ENCODE results near the gene OTULIN.

OTULIN gene

GRCh38 chr5:14669415-14669814 lies 4.9 kb downstream of the OTULIN start:
- DNase-seq: no peak

GRCh38 chr5:14669975-14670374 lies 5.5 kb downstream of the OTULIN start:
- DNase-seq: peak; percentile 50

DNA sequence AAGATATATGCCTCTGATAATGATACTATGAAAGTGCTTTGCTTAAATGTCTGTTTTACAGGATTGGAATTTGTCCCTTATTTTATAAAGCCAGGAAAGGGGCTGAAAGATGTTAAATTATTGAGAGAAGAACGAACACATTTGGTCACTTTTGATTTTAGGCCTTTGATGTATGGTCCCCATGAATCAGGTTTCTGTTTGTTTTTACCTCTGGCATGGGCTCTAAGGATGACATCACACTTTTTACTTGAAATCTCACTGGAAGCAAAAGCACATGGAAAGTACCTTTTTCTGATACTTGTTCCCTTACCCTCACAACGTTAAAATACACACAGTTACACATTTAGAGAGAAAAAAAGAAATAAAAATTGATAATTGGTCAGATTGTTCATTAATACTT lies 6.9 kb downstream of the OTULIN start:
- peak; percentile 61 for DNase-seq

GRCh38 chr5:14672082-14672481 lies 7.6 kb downstream of the OTULIN start:
- DNase-seq: no peak

GRCh38 chr5:14672484-14673394 lies 8.2 kb downstream of the OTULIN start:
- DNase-seq: no peak

GRCh38 chr5:14673443-14673842 lies 8.9 kb downstream of the OTULIN start:
- no peak for DNase-seq

DNA sequence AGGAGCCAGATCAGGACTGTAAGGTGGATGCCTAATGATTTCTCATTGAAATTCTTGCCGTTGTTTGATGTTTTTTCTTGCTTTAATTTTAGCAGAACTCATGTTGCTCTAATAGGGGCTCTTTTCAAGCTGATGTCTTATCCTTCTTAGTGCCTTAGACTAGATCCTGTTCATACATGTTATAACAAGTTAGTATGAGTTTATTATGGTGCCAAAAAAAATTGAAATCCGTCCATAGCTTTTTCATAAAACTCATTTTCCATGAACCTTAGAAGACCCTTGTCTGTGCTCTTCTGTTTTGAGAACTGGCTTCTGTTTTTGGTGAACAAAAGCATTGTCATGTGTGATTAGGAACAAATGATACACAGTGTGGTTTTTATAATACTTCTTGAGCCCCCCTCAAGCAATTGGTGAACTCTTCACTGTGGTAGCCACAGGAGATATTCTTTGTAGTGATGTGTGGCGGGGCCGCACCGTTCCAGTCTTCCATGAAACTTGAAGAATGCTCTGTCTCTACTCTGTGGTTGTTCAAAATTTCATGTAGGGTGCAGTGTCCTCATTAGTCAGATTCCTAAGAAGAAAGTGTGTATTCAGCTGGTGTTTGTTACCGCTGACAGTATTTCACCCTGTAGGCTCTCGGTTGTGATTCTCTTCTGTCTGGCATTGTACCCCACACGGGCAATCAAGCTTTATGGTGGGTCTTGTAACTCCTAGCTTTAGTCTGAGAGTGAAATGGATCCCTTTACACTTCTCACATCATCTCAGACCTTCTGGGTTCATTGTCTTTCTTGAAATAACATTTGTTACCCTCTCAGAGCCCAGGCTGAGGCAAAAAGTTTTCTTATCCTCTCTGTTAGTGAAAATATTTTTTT lies 10.7 kb downstream of the OTULIN start:
- peak; percentile 13 for DNase-seq

- peak; percentile 42 for DNase-seq
Observed at GRCh38 chr5:14675865-14676300, 11.4 kb downstream of the OTULIN start.

DNA sequence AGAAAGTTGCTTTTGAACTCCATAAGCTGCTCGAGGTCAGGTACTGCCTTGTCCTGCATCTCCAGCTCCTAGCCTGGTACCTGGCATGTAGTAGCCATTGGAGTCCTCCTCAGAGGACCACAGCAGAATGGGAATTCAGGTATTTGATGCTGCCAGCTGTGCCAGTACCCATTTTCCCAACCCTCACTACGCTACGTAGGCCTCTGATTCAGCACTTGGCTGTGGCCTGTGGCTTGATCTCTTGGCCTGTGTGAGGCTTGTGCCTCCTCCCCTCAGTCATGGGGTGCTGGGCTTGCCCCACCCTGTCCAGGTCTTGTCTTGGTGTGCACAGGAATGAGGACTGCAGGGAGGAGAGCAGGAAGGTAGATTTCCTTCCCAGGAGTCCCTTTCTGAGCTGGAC lies 11.8 kb downstream of the OTULIN start:
- DNase-seq: peak; percentile 58

- DNase-seq: no peak
Observed at GRCh38 chr5:14678773-14679334, 14.3 kb downstream of the OTULIN start.

GRCh38 chr5:14679595-14679994 lies 15.1 kb downstream of the OTULIN start:
- DNase-seq: no peak

GRCh38 chr5:14681236-14681752 lies 16.8 kb downstream of the OTULIN start:
- no peak for DNase-seq

DNA sequence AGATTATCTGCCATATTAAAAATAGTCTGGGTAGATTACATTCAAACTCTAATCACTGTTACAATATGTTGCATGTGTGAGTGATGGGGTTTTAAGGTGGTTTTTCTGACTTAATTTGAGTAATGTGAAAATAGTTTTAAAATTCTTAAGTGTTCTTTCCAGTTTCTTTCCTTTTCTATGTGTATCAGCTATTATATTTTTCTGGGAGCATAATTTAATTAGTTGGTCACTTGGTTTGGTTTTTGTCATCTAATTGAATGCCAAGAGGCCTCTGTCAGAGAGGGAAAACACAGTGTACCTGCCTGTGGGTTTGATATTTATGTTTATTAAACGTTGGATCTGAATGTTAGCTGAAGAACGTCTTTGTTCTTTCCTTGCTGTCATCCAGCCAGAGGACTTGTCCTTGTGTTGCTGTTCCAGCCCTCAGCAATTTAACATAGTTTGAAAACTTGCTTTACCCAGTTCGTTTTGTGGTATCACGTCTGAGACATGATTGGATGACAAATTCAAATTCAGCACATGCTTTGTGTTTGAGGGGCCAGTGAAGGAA lies 19.5 kb downstream of the OTULIN start:
- no peak for DNase-seq

GRCh38 chr5:14684757-14685156 lies 20.2 kb downstream of the OTULIN start:
- DNase-seq: no peak

DNA sequence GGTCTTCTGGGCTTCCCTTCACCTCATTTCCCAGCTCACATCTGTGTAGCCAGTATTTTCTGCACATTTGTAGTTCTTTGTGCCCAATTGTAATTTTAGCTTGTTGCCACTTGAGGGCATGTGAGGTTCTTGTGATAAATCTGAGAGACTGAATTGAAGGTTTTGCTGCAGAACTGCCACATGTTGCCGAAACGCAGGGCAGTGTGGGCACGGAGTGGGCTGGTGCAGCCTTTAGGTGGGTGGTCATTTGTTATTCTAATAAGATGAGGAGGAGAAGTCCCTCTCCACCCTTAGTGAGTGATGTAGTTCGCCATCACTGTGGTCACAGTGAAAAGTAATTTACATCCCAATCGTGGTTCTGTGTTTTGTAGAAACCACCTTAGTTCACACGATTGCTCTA lies 21.2 kb downstream of the OTULIN start:
- peak; percentile 69 for DNase-seq

DNA sequence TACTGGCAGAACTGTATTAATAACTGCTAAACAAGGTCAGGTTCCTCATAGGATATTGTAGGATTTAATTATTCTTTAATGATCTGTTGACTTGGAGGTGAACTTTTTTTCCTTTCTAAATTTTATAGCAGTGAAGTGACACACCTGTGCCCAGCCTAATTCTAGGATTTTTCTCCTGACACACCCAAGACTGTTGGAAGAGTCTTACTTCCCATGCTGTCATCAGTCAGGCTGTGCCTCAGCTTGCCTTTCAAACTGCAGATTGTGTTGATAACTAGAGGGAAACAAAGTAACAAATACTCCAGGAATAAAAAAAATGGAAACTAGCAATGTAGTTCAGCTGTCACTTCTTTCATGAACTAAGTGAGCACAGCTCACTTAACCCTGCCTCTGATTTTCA lies 22.0 kb downstream of the OTULIN start:
- no peak for DNase-seq

GRCh38 chr5:14687023-14687665 lies 22.6 kb downstream of the OTULIN start:
- DNase-seq: no peak

GRCh38 chr5:14693070-14693469 lies 28.6 kb downstream of the OTULIN start:
- DNase-seq: no peak

DNA sequence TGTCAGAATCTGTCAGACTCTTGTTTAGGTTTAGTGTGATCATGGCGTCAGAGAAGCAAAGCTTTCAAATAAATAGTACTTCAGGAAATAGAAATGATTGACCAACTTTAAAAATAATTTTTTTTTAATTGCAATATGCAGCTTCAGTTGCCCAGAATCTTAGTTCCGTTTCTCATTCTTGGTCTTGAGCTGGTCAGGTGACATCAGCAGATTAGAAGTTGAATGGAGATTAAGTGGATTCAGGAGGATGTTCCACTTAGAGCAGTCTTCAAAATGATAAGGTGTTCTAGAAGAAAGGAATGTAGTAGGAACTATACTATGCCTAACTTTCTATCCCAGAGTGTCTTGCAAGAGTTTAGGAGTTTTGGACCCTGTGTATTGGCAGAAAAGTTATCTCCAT lies 30.6 kb downstream of the OTULIN start:
- DNase-seq: no peak

GRCh38 chr5:14696057-14696456 lies 31.5 kb downstream of the OTULIN start:
- DNase-seq: no peak

DNA sequence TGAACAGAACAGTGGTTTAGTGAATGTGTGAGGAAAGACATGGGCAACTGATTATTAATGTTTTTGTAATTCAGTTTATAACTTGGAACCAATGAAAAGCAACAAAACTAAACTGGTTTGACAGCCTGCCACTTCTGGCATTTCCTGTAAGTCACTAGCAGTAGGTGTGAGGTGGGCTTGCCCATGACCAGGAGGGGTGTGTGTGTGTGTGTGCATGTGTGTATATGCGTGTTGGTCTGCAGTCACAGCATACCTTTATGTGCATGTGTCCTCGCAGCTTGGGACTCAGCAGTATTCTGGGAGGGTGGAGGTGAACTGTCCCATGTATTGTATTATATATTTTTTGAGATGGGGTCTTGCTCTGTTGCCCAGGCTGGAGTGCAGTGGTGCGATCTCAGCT lies 32.3 kb downstream of the OTULIN start:
- DNase-seq: no peak

GRCh38 chr5:14698495-14698894 lies 34.0 kb downstream of the OTULIN start:
- DNase-seq: no peak
